ENCODE results near the gene ZNF366.

The ZNF366 gene

DNA sequence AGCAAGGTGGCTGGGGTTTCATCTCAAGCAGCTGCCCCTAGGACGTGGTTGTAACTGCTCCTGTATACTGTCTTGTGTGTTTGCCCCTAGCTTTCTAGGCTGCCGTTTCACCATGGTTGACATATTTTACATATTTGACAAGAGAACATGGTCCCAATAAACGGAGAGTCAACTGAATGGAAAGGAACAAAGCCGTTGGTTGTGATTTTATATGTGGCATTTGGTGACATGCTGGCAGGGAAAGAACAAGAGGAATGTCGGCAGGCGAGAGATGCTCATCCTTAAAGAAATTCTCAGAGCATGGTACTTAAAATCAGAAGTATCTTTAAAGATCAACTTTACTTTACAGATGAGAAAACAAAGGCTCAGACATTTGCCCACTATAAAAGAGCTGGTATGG, 11.8 kb downstream of the ZNF366 start:
- DNase-seq (ENCODE audit: insufficient read length, low spot score) (no peak), FAIRE-seq (no peak)
- TF ChIP-seq POLR2A (IDR thresholded peaks at IDR 0.05; ENCODE audit: low read depth, low read length): no peak

DNA sequence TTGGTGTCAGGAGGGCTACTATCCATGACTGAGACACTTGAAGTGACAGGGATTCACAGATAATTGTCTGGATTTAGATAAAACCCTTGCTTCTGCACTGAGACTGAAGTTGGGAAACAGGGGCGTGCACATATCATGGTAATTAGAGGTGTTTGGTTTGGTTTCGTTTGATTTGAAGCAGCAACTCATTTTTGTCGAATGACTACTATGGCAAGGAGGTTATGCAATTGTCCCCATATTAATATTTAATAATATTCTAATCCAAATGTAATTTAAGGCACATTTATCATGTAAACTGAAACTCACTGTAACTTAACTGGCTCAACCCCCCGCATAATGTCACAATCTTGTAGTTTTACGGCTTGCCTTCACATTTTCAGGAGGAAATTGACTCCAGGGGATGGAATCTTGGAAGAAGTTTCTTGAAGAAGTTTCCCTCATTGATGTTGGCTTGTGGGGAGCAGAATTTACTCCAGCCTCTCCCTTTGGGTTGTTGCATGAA, 12.5 kb downstream of the ZNF366 start:
- DNase-seq (ENCODE audit: insufficient read length, low spot score) (no peak), FAIRE-seq (no peak)
- no peak for TF ChIP-seq POLR2A (IDR thresholded peaks at IDR 0.05; ENCODE audit: low read depth, low read length)

DNA sequence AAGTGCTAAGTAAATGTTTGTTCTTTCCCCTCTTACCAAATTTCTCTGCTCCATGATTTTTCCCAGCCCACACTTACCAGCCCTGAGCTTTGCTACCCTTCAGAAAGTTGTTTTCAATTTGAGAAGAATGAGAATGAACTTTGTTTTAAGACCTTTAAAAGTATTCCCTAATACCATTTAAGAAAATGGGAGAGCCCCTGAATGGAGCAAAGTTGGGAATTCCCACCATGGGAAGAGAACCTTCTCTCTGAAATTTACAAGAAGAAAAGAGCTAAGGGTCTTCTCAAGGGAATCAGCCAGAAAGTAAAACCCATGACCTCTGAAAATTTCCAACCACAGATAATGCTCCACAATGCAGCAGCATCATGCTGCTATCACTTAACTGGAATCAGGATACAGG, 17.7 kb downstream of the ZNF366 start:
- TF ChIP-seq POLR2A (IDR thresholded peaks at IDR 0.05; ENCODE audit: low read depth, low read length): no peak
- FAIRE-seq (no peak), DNase-seq (ENCODE audit: insufficient read length, low spot score) (no peak)

DNA sequence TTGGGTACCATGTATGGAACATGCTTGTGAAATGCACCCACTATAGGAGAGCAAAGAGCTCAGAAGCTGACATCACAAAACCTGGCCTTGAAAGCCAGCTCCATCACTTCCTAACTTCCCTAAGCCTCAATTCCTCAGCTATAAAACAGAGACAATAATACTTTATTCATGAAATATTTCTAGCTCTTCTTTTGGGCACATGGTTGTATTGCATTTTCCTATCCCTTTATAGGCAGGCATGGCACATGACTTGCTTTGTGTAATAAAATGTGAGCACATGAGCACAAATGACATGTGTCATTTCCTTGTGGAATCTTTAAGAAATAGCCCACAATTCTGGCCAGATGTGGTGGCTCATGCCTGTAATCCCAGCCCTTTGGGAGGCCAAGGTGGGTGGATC, 18.5 kb downstream of the ZNF366 start:
- FAIRE-seq (no peak), DNase-seq (ENCODE audit: insufficient read length, low spot score) (no peak)
- no peak for TF ChIP-seq POLR2A (IDR thresholded peaks at IDR 0.05; ENCODE audit: low read depth, low read length)

DNA sequence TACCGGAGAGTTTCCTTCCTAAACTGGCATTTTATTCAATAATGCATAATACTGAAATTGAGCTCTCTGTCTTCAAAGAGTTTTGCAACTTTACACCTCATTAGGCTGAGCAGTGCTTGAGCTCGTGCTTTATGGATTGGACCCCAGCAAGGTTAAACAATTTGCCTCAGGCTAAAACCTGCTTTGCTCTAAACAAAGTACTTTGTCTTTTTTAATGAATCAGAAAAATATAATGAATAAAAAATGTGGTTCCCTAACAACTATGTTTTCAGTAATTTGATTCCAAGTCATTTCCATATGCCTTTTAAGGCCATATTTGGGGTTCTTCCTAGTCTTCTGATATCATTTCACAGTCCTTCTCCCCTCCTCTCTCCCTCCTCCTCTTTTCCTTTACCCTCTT, 20.0 kb downstream of the ZNF366 start:
- DNase-seq (ENCODE audit: insufficient read length, low spot score): no peak
- no peak for TF ChIP-seq POLR2A (IDR thresholded peaks at IDR 0.05; ENCODE audit: low read depth, low read length)
- FAIRE-seq: no peak

DNA sequence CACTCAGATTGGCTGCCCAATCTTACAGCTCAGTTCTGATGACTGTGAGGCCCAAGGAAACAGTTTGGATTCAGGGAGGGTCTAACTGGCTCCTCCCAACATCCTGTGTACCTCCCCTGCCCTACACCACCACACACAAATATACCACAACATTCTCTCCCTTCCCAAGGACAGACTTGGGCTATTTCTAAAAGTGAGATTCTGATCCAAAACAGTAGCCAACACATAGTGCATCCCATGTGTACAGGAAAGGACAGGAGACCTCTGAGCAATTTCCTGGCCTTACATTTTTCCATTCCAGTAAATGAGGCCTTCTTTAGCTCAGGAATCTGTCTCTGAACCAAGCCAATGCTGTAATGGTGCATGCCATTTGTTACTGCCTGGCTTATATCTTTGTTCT, 20.8 kb downstream of the ZNF366 start:
- DNase-seq (ENCODE audit: insufficient read length, low spot score) (no peak), FAIRE-seq (no peak)

DNA sequence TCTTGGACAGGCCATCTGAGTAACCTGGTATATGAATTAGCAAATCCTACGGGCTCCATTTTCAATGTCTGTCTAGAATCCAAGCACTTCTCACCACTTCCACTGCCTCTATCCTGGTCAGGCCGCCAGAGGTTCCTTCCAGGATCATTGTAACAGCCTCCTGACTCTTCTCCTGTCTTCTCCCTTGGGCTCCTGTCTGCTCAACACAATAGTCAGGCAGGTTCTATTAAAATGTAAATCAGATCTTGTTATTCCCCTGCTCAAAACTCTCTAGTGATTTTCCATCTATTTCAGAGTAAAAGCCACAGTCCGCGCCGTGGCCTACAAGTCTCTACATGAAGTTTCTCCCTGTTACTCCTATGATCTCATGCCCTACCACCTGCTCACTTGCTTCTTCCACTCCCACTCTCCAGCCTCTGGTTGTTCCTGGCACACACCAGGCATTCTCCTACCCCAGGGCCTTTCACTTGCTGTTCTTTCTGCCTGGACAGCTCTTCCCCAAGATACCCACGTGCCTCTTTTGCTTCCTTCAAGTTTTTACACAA, 21.7 kb downstream of the ZNF366 start:
- no peak for FAIRE-seq
- DNase-seq (ENCODE audit: insufficient read length, low spot score): no peak
- TF ChIP-seq POLR2A (IDR thresholded peaks at IDR 0.05; ENCODE audit: low read depth, low read length): no peak

More for the DNA sequence above, 20.8 kb downstream of the ZNF366 start:
- no peak for TF ChIP-seq POLR2A (IDR thresholded peaks at IDR 0.05; ENCODE audit: low read depth, low read length)

DNA sequence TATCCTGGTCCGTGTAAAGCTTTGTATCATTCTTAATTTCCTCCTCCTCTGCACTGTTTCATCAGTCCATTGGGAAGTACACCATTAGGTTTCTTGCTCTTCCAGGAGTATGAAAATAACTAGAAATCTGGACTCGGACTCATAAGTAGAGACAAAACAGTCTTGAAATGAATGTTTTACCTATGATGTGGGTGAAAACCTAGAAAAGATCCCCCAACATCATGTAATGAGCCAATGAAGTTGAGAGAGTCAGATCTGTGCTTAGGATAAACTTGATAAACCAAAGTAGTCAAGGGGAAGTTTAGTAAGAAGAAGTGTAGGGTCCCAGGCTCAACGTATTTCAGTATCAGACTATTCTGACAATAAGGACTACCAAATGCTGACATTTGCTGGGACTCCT, 25.2 kb downstream of the ZNF366 start:
- FAIRE-seq (no peak), DNase-seq (ENCODE audit: insufficient read length, low spot score) (no peak)
- no peak for TF ChIP-seq POLR2A (IDR thresholded peaks at IDR 0.05; ENCODE audit: low read depth, low read length)

DNA sequence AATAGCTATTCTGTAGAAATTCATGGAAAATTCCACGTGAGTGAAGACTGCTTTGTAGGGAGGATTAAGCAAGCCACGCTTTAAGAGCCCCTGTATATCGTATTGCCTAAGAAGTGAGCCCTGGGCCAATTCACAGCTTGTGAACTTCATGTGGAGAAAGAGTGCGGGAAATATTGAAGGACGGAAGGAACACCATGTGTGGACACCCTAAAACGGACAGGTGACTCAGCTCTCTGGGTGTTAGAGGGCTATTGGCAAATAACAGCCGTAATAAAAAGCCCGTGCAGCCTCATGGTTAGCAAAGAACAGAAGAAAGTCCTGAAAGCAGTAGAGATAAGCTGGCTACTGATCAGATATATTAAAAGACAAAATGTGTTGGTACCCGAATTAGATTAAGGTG, 26.4 kb downstream of the ZNF366 start:
- TF ChIP-seq POLR2A (IDR thresholded peaks at IDR 0.05; ENCODE audit: low read depth, low read length): no peak
- FAIRE-seq (no peak), DNase-seq (ENCODE audit: insufficient read length, low spot score) (no peak)

DNA sequence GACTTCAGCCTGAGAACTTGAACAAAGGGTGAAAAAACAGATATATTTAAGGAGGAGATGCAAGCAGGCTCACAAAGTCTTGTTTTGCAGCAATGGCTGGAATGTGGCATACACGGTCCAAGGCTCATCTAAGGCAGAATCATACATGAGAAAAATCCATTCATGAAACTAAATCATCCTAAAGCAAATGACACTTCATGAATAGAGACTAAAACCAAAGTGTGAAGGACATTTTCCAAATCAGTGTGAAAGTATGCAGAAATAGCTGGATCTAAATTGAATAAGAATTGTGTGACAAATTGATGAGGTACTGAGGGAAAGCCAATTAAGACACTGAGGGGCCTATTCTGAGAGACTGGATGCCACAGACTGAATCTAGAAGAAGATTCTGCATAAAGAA, 27.3 kb downstream of the ZNF366 start:
- TF ChIP-seq POLR2A (IDR thresholded peaks at IDR 0.05; ENCODE audit: low read depth, low read length): no peak
- FAIRE-seq (no peak), DNase-seq (ENCODE audit: insufficient read length, low spot score) (no peak)

DNA sequence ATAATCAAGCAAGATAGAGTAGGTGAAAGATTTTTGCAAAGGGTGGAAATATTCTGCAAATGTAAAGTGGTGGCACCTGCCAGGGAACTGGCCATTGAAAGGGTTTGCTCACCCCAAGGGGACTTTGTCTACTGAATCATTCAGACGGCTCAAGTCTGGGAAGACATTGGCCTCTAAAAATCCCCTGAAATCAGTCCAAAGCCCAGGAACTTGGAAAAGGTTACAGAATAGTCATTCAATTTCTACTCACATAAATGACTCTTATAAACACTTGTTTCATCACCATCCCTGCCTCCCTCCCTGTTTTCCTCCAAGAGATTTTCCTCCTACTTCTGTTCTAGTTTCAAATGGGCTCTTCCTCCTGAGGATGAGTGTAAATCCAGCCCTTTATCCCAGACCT, 28.5 kb downstream of the ZNF366 start:
- no peak for TF ChIP-seq POLR2A (IDR thresholded peaks at IDR 0.05; ENCODE audit: low read depth, low read length)
- FAIRE-seq (no peak), DNase-seq (ENCODE audit: insufficient read length, low spot score) (no peak)

DNA sequence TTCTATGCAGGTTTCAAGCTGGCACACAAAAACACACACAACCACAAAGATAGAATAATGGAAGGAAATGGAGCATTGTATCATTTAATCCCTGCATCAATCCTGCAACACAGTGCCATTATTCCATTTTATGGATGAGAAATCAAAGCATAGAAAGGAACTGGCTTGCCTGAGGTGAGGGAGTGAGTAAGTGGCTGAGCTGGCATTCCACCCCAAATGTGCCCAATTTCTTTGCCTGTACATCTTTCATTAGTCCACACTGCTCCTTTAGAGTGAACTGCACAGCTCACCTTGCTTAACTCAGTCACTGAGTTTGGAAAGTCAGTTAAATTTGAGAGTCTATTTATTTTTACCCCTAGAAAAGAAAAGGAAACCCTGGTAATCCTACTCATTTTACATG, 28.9 kb downstream of the ZNF366 start:
- peak; percentile 48 for FAIRE-seq
- TF ChIP-seq POLR2A (IDR thresholded peaks at IDR 0.05; ENCODE audit: low read depth, low read length): no peak
- DNase-seq (ENCODE audit: insufficient read length, low spot score): no peak

DNA sequence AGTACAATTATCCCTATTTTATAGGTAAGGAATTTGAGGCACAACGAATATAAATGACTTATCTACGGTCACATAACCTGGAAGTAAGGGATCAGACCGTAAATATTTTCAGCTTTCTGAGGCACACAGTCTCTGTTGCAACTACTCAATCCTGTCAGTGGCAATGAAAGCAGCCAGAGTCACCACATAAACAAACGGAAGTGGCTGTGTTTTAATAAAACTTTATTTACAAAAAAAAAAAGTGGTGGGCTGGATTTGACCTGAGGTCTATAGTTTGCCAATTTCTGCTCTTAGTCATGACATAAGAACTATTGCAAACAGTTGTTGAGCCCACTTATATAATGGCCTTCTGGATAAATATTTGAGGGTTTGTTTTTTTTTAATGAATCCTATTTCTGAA, 29.6 kb downstream of the ZNF366 start:
- no peak for DNase-seq (ENCODE audit: insufficient read length, low spot score)
- no peak for FAIRE-seq
- no peak for TF ChIP-seq POLR2A (IDR thresholded peaks at IDR 0.05; ENCODE audit: low read depth, low read length)

DNA sequence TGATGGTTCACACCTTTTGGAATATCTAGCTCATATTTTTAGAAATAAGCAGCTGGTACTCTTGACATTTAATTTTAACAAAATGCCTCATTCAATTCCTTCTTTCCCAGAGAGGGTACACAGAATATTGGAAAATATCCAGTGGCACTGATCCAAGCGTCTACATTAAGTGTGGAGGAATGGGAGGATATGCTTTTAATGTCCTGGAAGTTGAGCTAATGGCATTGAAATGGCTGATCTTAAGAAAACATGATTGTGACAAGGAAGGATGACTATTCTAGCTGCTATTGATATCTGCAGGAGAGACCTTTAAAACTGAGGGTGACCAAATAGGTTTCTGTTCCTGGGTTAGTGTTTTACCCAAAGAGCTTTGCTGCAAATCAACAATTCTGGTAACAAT, 30.0 kb downstream of the ZNF366 start:
- no peak for TF ChIP-seq POLR2A (IDR thresholded peaks at IDR 0.05; ENCODE audit: low read depth, low read length)
- FAIRE-seq (no peak), DNase-seq (ENCODE audit: insufficient read length, low spot score) (no peak)

DNA sequence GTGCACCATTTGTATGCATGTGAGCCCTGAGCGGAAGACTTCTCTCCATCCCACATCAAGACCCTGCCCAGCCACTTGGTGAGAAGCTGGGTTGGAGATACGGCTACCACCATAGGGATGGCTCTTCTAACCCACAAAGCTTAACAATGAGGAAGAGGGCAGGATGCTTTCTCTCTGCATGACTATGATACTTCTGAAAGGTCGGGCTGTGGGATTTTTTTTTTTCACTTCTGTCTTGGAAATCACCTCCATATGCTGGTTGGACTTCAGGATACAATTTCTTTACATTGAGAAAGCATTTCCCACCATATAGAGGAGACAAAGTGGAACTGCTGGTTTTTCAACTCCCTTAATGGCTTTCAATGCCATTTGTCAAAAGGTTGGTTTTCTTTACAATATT, 30.5 kb downstream of the ZNF366 start:
- no peak for DNase-seq (ENCODE audit: insufficient read length, low spot score)
- no peak for TF ChIP-seq POLR2A (IDR thresholded peaks at IDR 0.05; ENCODE audit: low read depth, low read length)
- no peak for FAIRE-seq

DNA sequence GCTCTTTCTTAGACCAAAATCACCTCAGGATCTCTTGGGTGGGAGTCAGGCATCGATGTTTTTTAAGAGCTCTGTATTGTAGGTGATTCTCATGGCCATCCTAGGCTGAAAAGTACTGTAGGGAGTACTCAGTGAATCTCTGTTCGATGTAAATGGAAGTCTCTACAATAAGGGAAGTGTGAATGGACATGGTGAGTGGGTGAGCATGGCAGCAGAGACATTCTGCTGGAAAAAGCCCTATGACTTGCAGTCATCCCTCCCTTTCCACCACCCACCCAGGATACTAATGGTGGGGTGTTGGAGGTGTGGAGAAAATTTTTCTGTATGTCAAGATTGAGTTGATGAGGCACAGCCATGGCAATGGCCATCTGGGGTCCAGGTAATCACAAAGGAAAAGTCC, 30.9 kb downstream of the ZNF366 start:
- TF ChIP-seq POLR2A (IDR thresholded peaks at IDR 0.05; ENCODE audit: low read depth, low read length): no peak
- no peak for FAIRE-seq
- DNase-seq (ENCODE audit: insufficient read length, low spot score): no peak
